Measurements from ENCODE around the gene ADAM11. TPM values are rescaled to one million over a fixed set of nuclear protein-coding genes. Genes with fewer than 3 reads are reported as not detected.
A peak's percentile ranks its signal among the peaks of the same experiment; 100 is the strongest.

The ADAM11 gene
- total and polyA plus RNA-seq, 9 of the 15 experiments (the other 6 are each of a cell fraction or from before 2014, with no cell fraction given): 0.01 to 0.31 (median 0.14) TPM; not detected in 2

DNA sequence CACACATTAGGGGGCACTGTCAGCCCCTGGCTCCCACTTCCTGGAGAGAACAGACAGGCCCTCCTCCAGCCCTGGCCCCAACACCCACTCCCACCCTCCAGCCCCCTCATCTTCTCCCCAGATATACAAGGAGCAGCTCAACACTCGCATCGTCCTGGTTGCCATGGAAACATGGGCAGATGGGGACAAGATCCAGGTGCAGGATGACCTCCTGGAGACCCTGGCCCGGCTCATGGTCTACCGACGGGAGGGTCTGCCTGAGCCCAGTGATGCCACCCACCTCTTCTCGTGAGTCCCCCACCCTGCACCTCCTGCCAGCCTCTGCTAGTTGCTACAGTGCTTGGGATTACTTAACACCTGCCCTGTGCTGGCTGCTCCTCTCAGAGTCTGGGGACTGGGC is 14.4 kb downstream of the ADAM11 start:
- intact Hi-C loops (cut with micrococcal nuclease): loop anchor here (10.0 kb wide), 2 partner anchors 238 to 242 kb away; no protein-coding TSS in a partner anchor
- FAIRE-seq (no peak), DNase-seq (ENCODE audit: extremely low read depth in 1 of 4, low spot score in 3 of 4) (no peak), ATAC-seq (no peak)
- no TSS peak for BruUV-seq (replicated peaks)
- WGBS (ENCODE audit: insufficient coverage, low coverage, missing lambda C conversion rate): 1% methylated on average over 6 of the region's 6 CpGs
- Histone ChIP-seq H2AFZ (ENCODE audit: low read depth, low read length) (no peak overlapping the region), H3K4me3 (no peak overlapping the region), H3K9me3 (replicated peaks; ENCODE audit: control insufficient read depth, insufficient read depth, low read depth, low read length) (no peaks in the 10 kb centered on the region), H3K9ac (ENCODE audit: insufficient read depth in 1 of 2, low read depth in 2 of 2, low read length in 2 of 2) (no peak overlapping the region), H3K27me3 (ENCODE audit: control insufficient read depth in 2 of 2, insufficient read depth in 2 of 2, low read length in 2 of 2) (peaks cover 2 to 24% of the 10 kb centered on the region in 2 experiments; a peak in 3 of 5 replicates), H3K4me2 (ENCODE audit: insufficient read depth, low read length) (no peak overlapping the region), H3K9me1 (ENCODE audit: control insufficient read depth, insufficient read depth, low read length) (no peaks in the 10 kb centered on the region), H4K20me1 (replicated peaks; ENCODE audit: control insufficient read depth, insufficient read depth, low read length) (peaks cover 5% of the 10 kb centered on the region), H3K27ac (ENCODE audit: extremely low read depth, low read depth, low read length) (no peak overlapping the region), H3K4me1 (replicated peaks in 1 of 2; ENCODE audit: control insufficient read depth in 2 of 2, insufficient read depth in 2 of 2, low read length in 2 of 2) (peaks cover 6 to 67% of the 10 kb centered on the region in 2 experiments; a peak in 3 of 5 replicates), H3K36me3 (ENCODE audit: control insufficient read depth, insufficient read depth, low read length) (no peaks in the 10 kb centered on the region), H3K79me2 (ENCODE audit: control insufficient read depth, insufficient read depth, low read length) (no peaks in the 10 kb centered on the region)
- in situ Hi-C loops (cut with MboI): loop anchor here (10.0 kb wide), 1 partner anchor 242 kb away; no protein-coding TSS in a partner anchor
- TF ChIP-seq ARID1B (IDR thresholded peaks at IDR 0.05) (no peak), ELF4 (CRISPR knock-in tag; IDR thresholded peaks at IDR 0.05) (no peak), RFX1 (IDR thresholded peaks at IDR 0.05) (peak; percentile 87), USF2 (CRISPR knock-in tag; IDR thresholded peaks at IDR 0.05) (no peak), PPARD (CRISPR knock-in tag; IDR thresholded peaks at IDR 0.05) (no peak), ZNF239 (CRISPR knock-in tag; IDR thresholded peaks at IDR 0.05) (no peak)
- POLR2A ChIA-PET: interaction anchor here (0.5 to 1.7 kb wide), 4 partner anchors 13 to 375 kb away, joined by 3 to 5 read pairs (median 3); partner anchors contain the start of gene HEXIM1
- CTCF ChIA-PET (ENCODE audit: low intra/inter-chr PET ratio): interaction anchor here (2.8 kb wide), 1 partner anchor 90 kb away, joined by 24 read pairs; no protein-coding TSS in a partner anchor
